B cell (primary cell): ENCODE data around the gene BANP. TPM values are rescaled to one million over a fixed set of nuclear protein-coding genes. Genes with fewer than 3 reads are reported as not detected.

ENCODE experiments used
- ATAC-seq: fragments of 200-7000 bp; cut with Tn5 transposase; one replicate; pipeline ENCODE4 v1.10.0; 2021; ENCODE audit warnings: low read depth, mild to moderate bottlenecking, moderate number of reproducible peaks, moderate library complexity
- CTCF ChIA-PET: fragments of 350-600 bp; sonication (Branson Sonifier 250); formaldehyde crosslinking; loops from one replicate; lab custom pipeline; 2021; ENCODE audit warnings: antibody characterized with exemption, inconsistent platforms; lab: Charles Lee
- POLR2A ChIA-PET: fragments of 350-600 bp; sonication (Branson Sonifier 250); formaldehyde crosslinking; loops from one replicate; lab custom pipeline; 2021; ENCODE audit warnings: antibody characterized with exemption; lab: Charles Lee
- DNase-seq: peaks from one replicate; pipeline ENCODE4 v3.0.0; 2013
- H2AFZ ChIP-seq: 2 replicates; pipeline ENCODE4 v1.6.1; 2012; ENCODE audit warnings: mild to moderate bottlenecking, low read depth, low read length; ENCODE audit not compliant: insufficient read depth, poor library complexity, severe bottlenecking
- H3K27ac ChIP-seq, 2 donors: 1 replicate in 1 of 2; 2 replicates in 1 of 2; pipeline ENCODE4 v1.5.1; 2012 to 2013; ENCODE audit warnings: low read length in 2 of 2, mild to moderate bottlenecking in 2 of 2, moderate library complexity in 1 of 2
- H3K27me3 ChIP-seq, 4 experiments: fragments of 200-600 bp in 1 of 4; sonication (generic) in 1 of 4; replicated peaks in 1 of 4; 1 replicate in 2 of 4; 2 replicates in 2 of 4; pipeline versions ENCODE4 v1.6.1 to v1.7.0; 2013 to 2016; ENCODE audit warnings: low read length in 3 of 4, mild to moderate bottlenecking in 2 of 4, mixed read lengths in 1 of 4, moderate library complexity in 1 of 4; ENCODE audit not compliant: insufficient read depth in 4 of 4, control insufficient read depth in 3 of 4; ENCODE audit errors: control extremely low read depth in 1 of 4
- H3K36me3 ChIP-seq, 2 experiments: replicated peaks in 1 of 2; 1 replicate in 1 of 2; 2 replicates in 1 of 2; pipeline versions ENCODE4 v1.6.1 to v1.7.1; 2013; ENCODE audit warnings: low read length in 1 of 2; ENCODE audit not compliant: insufficient read depth in 2 of 2, control insufficient read depth in 1 of 2; ENCODE audit errors: control extremely low read depth in 1 of 2, extremely low read depth in 1 of 2
- H3K4me1 ChIP-seq, 2 donors: fragments of 200-600 bp in 1 of 2; sonication (generic) in 1 of 2; 1 replicate in 1 of 2; 2 replicates in 1 of 2; pipeline versions ENCODE4 v1.5.1 to v1.6.1; 2013 to 2017; ENCODE audit warnings: low read length in 2 of 2; ENCODE audit not compliant: control insufficient read depth in 2 of 2, insufficient read depth in 2 of 2
- H3K4me2 ChIP-seq: replicated peaks from 2 replicates; pipeline ENCODE3; 2012; ENCODE audit warnings: mild to moderate bottlenecking, low read depth, low read length; ENCODE audit not compliant: poor library complexity, severe bottlenecking
- H3K4me3 ChIP-seq, 5 experiments: fragments of 200-600 bp in 1 of 5; sonication (generic) in 1 of 5; 1 replicate in 3 of 5; 2 replicates in 2 of 5; pipeline versions ENCODE4 v1.5.1 to v1.7.0; 2011 to 2016; ENCODE audit warnings: low read length in 4 of 5, mild to moderate bottlenecking in 4 of 5, low read depth in 2 of 5, control low read depth in 1 of 5, moderate library complexity in 1 of 5; ENCODE audit not compliant: insufficient read depth in 1 of 5; ENCODE audit errors: control extremely low read depth in 1 of 5, extremely low read depth in 1 of 5
- H3K79me2 ChIP-seq: fragments of 200-600 bp; sonication (generic); one replicate; pipeline ENCODE4 v1.6.0; 2016; ENCODE audit warnings: low read length; ENCODE audit not compliant: control insufficient read depth, insufficient read depth
- H3K9ac ChIP-seq: fragments of 200-600 bp; sonication (generic); 2 replicates; pipeline ENCODE4 v1.6.1; 2017; ENCODE audit warnings: mild to moderate bottlenecking, low read length, moderate library complexity
- H3K9me3 ChIP-seq, 3 donors: one replicate each; pipeline versions ENCODE4 v1.6.1 to v1.7.1; 2013; ENCODE audit warnings: low read length in 2 of 3; ENCODE audit not compliant: control insufficient read depth in 2 of 3, insufficient read depth in 1 of 3; ENCODE audit errors: control extremely low read depth in 1 of 3
- H4K20me1 ChIP-seq: 2 replicates; pipeline ENCODE4 v1.6.0; 2012; ENCODE audit warnings: mild to moderate bottlenecking, low read length; ENCODE audit not compliant: insufficient read depth, control insufficient read depth, poor library complexity, severe bottlenecking
- H3K27ac Mint-ChIP-seq: one replicate; pipeline ENCODE4 v1.8.0; 2021; ENCODE audit warnings: mixed read lengths
- H3K27me3 Mint-ChIP-seq: one replicate; pipeline ENCODE4 v1.8.0; 2021; ENCODE audit warnings: mixed read lengths
- H3K4me1 Mint-ChIP-seq: one replicate; pipeline ENCODE4 v1.8.0; 2021; ENCODE audit warnings: mixed read lengths
- H3K4me3 Mint-ChIP-seq: one replicate; pipeline ENCODE4 v1.8.0; 2021; ENCODE audit warnings: mixed read lengths
- H3K9me3 Mint-ChIP-seq: one replicate; pipeline ENCODE4 v1.8.0; 2022; ENCODE audit warnings: mixed read lengths; ENCODE audit not compliant: insufficient read depth
- EZH2 ChIP-seq: IDR thresholded peaks from 2 replicates; pipeline ENCODE4 v1.6.1; 2012; ENCODE audit warnings: borderline replicate concordance, low read depth, mild to moderate bottlenecking, moderate library complexity, low read length; ENCODE audit not compliant: insufficient read depth, poor library complexity, severe bottlenecking
- WGBS: methylation state at CpG from one replicate; pipeline ENCODE4 v1.1.5; 2013; ENCODE audit warnings: missing lambda C conversion rate; ENCODE audit not compliant: insufficient coverage; 5-methylcytosine and 5-hydroxymethylcytosine counted together
- intact Hi-C: fragments of 100-400 bp; cut with micrococcal nuclease; formaldehyde crosslinking; loops from one replicate; pipeline ENCODE4 v1.10.0; 2022
- polyA plus RNA-seq: library from polyadenylated mRNA; depleted of rRNA; stranded (reverse); fragments of >200 nt; gene quantifications from 2 replicates; pipeline ENCODE4 v1.2.3, GENCODE V29; 2012
- total RNA-seq, 2 donors: library from RNA; stranded (reverse); fragments of 120-200 nt in 1 of 2; gene quantifications; 1 replicate in 1 of 2; 2 replicates in 1 of 2; pipeline versions ENCODE4 v1.2.3 to v1.2.4, GENCODE V29; 2013 to 2022
- TF ChIP-seq, protein P1 (sequence below): fragments of 200-600 bp; IDR thresholded peaks from one replicate; pipeline ENCODE4 v1.8.0; 2022; ENCODE audit warnings: antibody characterized with exemption, mild to moderate bottlenecking

Gene BANP
- total and polyA plus RNA-seq, 2 donors (not counting 1 experiment from before 2014, with no cell fraction given), result 44.4 to 181 TPM

DNA sequence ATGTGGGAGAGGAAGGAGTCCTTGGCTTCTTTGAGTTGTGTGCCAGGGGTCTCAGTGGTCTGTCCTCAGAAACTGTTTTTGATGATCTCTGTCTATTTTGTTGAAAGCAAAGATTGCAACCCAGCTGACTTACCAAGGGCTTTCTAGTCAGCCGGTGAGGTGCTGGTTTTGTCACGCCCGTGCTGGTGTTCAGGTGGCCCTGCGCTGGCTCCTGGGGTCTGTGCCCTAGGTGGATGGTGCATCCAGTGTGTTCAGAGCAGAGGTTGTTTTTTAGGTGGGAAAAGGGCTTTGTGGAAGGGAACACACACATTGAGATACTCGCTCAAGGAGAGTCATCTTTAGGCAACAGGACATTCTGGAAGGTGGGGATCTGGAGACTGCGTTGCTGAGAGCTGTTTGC lies 51.0 kb downstream of the BANP start:
- WGBS, result 100% methylated on average over 5 of the region's 6 CpGs
- Mint-ChIP-seq H3K27ac (peak overlapping the region; percentile 22), H3K4me3 (no peak overlapping the region), H3K27me3 (no peaks in the 10 kb centered on the region), H3K4me1 (peaks cover 18% of the 10 kb centered on the region), H3K9me3 (no peaks in the 10 kb centered on the region)
- Histone ChIP-seq H3K9ac (no peak overlapping the region), H3K4me1 (peaks cover 10 to 17% of the 10 kb centered on the region in 2 donors), H3K36me3 (peaks cover 0 to 22% of the 10 kb centered on the region in 2 experiments), H3K9me3 (no peaks in the 10 kb centered on the region), H3K4me3 (no peak overlapping the region), H3K27ac (no peak overlapping the region), H3K79me2 (peaks cover 34% of the 10 kb centered on the region), H3K4me2 (no peak overlapping the region), H4K20me1 (peaks cover 46% of the 10 kb centered on the region), H3K27me3 (no peaks in the 10 kb centered on the region), H2AFZ (no peak overlapping the region)
- CTCF ChIA-PET, result interaction anchor here (0.7 kb wide), 1 partner anchor 221 kb away, joined by 3 read pairs; no protein-coding TSS in a partner anchor
- ATAC-seq, result no peak
- intact Hi-C loops, result no loop called here
- no peak for DNase-seq
- POLR2A ChIA-PET, result no interaction called here
- TF ChIP-seq EZH2, result no peak
- TF ChIP-seq, protein P1, sequence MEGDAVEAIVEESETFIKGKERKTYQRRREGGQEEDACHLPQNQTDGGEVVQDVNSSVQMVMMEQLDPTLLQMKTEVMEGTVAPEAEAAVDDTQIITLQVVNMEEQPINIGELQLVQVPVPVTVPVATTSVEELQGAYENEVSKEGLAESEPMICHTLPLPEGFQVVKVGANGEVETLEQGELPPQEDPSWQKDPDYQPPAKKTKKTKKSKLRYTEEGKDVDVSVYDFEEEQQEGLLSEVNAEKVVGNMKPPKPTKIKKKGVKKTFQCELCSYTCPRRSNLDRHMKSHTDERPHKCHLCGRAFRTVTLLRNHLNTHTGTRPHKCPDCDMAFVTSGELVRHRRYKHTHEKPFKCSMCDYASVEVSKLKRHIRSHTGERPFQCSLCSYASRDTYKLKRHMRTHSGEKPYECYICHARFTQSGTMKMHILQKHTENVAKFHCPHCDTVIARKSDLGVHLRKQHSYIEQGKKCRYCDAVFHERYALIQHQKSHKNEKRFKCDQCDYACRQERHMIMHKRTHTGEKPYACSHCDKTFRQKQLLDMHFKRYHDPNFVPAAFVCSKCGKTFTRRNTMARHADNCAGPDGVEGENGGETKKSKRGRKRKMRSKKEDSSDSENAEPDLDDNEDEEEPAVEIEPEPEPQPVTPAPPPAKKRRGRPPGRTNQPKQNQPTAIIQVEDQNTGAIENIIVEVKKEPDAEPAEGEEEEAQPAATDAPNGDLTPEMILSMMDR, result no peak

DNA sequence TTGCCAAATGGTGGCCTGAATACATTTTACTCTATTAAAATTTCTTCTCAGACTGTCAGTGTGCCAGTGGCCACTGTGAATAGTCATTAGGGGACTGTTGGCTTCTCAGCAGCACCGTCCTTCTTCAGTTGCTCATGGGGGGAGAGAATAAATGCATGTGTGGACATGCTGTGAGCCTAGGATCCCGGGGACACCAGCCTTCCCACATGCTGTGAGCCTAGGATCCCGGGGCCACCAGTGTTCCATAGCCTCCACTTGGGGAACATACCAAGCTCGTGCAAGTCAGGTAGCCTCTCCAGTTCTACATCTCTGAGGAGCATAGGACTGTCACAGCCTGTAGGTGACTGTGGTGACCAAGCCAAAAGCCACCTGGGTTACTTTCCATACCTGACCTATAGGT lies 51.5 kb downstream of the BANP start:
- POLR2A ChIA-PET, result no interaction called here
- H3K27me3 Mint-ChIP-seq, result no peaks in the 10 kb centered on the region
- CTCF ChIA-PET, result interaction anchor here (0.7 kb wide), 1 partner anchor 222 kb away, joined by 3 read pairs; no protein-coding TSS in a partner anchor
- intact Hi-C loops, result no loop called here
- no peaks in the 10 kb centered on the region for H3K9me3 Mint-ChIP-seq
- Histone ChIP-seq H3K4me3 (no peak overlapping the region), H3K9ac (no peak overlapping the region), H3K27me3 (no peaks in the 10 kb centered on the region), H4K20me1 (peaks cover 41% of the 10 kb centered on the region), H3K9me3 (no peaks in the 10 kb centered on the region), H3K4me1 (peaks cover 10 to 17% of the 10 kb centered on the region in 2 donors), H2AFZ (no peak overlapping the region), H3K79me2 (peaks cover 31% of the 10 kb centered on the region), H3K36me3 (peaks cover 0 to 27% of the 10 kb centered on the region in 2 experiments), H3K4me2 (no peak overlapping the region), H3K27ac (no peak overlapping the region)
- no peak overlapping the region for H3K27ac Mint-ChIP-seq
- 94% methylated on average over 4 of the region's 4 CpGs for WGBS
- no peak for DNase-seq
- no peak for TF ChIP-seq EZH2
- TF ChIP-seq, protein P1, result no peak
- ATAC-seq, result no peak
- H3K4me3 Mint-ChIP-seq, result no peak overlapping the region
- peaks cover 21% of the 10 kb centered on the region for H3K4me1 Mint-ChIP-seq
